Spleen (tissue), 7 donors: ENCODE measurements around the gene JCHAIN.

Experiments used
- CTCF ChIP-seq, 11 experiments: fragments of 200-600 bp in 7 of 11; fragments of 450-650 bp in 4 of 11; sonication (generic) in 4 of 11; IDR thresholded peaks in 8 of 11; conservative IDR thresholded peaks in 3 of 11; 1 replicate in 7 of 11; 2 replicates in 4 of 11; pipeline versions ENCODE4 v1.4.0 to v1.8.0; 2016 to 2021; ENCODE audit warnings: antibody characterized with exemption in 11 of 11, inconsistent platforms in 4 of 11, mild to moderate bottlenecking in 1 of 11
- POLR2A ChIP-seq, 3 donors: fragments of 450-650 bp; IDR thresholded peaks; one replicate each; pipeline ENCODE4 v1.5.1; 2017; ENCODE audit warnings: antibody characterized with exemption in 3 of 3, mild to moderate bottlenecking in 1 of 3
- donor health status: DM: no; HTN: no; CAD: no; lungs with moderate emphysema.
- donor health status: DM: no; HTN: no; CAD: no.
- donor health status: DM: no; HTN: no; CAD: no.

GRCh38 chr4:70711599-70711998 lies 45.3 kb upstream of the JCHAIN start:
- TF ChIP-seq CTCF (IDR thresholded peaks at IDR 0.05 in 8 of 11, conservative IDR thresholded peaks at IDR 0.05 in 3 of 11) = no peak
- TF ChIP-seq POLR2A (IDR thresholded peaks at IDR 0.05) = no peak
